ENCODE data around the gene BNC2.

The BNC2 gene

DNA sequence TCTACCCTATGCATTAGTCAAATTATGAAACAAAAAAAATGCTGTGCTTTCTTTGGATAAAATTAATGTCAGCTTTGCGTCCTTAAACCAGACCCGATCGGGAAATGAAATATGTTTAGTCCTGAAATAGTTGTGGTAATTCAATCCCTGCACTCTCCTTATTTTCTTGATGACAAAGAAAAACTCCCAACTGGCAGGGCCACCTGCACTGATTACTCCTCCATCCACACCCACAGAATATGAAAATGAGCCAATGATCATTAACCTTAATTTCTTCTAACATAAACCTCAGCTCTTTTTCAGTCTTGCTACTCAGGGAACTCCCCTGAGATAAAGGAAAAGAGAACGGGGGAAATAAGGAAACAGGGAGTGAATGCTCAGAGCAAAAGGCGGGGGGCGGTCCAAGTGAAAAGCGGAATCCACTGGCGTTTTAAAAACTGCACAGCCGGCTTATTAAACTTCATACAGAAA is 245.3 kb downstream of the BNC2 start:
- in situ Hi-C loops (cut with MboI; ENCODE audit: low sequenced_read_pairs, unreplicated experiment): no loop called here
- TF ChIP-seq, protein P1, sequence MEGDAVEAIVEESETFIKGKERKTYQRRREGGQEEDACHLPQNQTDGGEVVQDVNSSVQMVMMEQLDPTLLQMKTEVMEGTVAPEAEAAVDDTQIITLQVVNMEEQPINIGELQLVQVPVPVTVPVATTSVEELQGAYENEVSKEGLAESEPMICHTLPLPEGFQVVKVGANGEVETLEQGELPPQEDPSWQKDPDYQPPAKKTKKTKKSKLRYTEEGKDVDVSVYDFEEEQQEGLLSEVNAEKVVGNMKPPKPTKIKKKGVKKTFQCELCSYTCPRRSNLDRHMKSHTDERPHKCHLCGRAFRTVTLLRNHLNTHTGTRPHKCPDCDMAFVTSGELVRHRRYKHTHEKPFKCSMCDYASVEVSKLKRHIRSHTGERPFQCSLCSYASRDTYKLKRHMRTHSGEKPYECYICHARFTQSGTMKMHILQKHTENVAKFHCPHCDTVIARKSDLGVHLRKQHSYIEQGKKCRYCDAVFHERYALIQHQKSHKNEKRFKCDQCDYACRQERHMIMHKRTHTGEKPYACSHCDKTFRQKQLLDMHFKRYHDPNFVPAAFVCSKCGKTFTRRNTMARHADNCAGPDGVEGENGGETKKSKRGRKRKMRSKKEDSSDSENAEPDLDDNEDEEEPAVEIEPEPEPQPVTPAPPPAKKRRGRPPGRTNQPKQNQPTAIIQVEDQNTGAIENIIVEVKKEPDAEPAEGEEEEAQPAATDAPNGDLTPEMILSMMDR (IDR thresholded peaks at IDR 0.05; ENCODE audit: borderline replicate concordance, control extremely low read depth, extremely low read depth, insufficient read depth, missing control alignments): no peak
- no peak for DNase-seq (ENCODE audit: low spot score)

GRCh38 chr9:16624744-16625117 is 245.7 kb downstream of the BNC2 start:
- no peak for DNase-seq (ENCODE audit: low spot score)
- in situ Hi-C loops (cut with MboI; ENCODE audit: low sequenced_read_pairs, unreplicated experiment): no loop called here
- TF ChIP-seq, protein P1 (IDR thresholded peaks at IDR 0.05; ENCODE audit: borderline replicate concordance, control extremely low read depth, extremely low read depth, insufficient read depth, missing control alignments): no peak

- TF ChIP-seq, protein P1 (IDR thresholded peaks at IDR 0.05; ENCODE audit: borderline replicate concordance, control extremely low read depth, extremely low read depth, insufficient read depth, missing control alignments): no peak
- DNase-seq (ENCODE audit: low spot score): no peak
- in situ Hi-C loops (cut with MboI; ENCODE audit: low sequenced_read_pairs, unreplicated experiment): no loop called here
Measured at GRCh38 chr9:16623989-16624743, 246.3 kb downstream of the BNC2 start.

DNA sequence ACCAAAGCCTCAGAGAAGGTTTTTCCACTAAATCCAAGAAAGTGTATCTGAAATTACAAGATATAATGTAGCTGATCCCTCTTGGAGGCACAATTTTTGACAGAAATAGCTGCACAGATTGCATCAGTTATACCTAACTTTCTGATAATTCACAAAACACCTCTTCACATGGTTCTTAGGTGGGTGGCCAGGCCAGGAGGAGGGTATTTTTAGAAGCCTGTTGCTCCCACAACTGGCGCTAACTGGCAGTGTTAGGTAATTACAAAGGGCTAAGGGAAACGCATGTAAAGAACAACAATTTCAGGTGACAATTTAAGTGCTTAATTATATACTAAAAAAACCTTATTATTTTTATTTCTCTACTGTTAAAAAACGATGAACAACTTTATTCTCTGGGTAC is 247.9 kb downstream of the BNC2 start:
- TF ChIP-seq, protein P1 (IDR thresholded peaks at IDR 0.05; ENCODE audit: borderline replicate concordance, control extremely low read depth, extremely low read depth, insufficient read depth, missing control alignments): no peak
- DNase-seq (ENCODE audit: low spot score): no peak
- in situ Hi-C loops (cut with MboI; ENCODE audit: low sequenced_read_pairs, unreplicated experiment): no loop called here

- no peak for DNase-seq (ENCODE audit: low spot score)
- TF ChIP-seq, protein P1 (IDR thresholded peaks at IDR 0.05; ENCODE audit: borderline replicate concordance, control extremely low read depth, extremely low read depth, insufficient read depth, missing control alignments): no peak
- in situ Hi-C loops (cut with MboI; ENCODE audit: low sequenced_read_pairs, unreplicated experiment): no loop called here
Measured at GRCh38 chr9:16619914-16620520, 250.5 kb downstream of the BNC2 start.

- DNase-seq (ENCODE audit: low spot score): no peak
- in situ Hi-C loops (cut with MboI; ENCODE audit: low sequenced_read_pairs, unreplicated experiment): no loop called here
- TF ChIP-seq, protein P1 (IDR thresholded peaks at IDR 0.05; ENCODE audit: borderline replicate concordance, control extremely low read depth, extremely low read depth, insufficient read depth, missing control alignments): no peak
Measured at GRCh38 chr9:16619402-16619801, 251.1 kb downstream of the BNC2 start.

All from GM13976 (cell line).